ENCODE results near the gene LAMP1.
"Not testable (repeated sequence)": the region's sequence is repeated elsewhere in the genome, so short reads cannot be mapped to it uniquely, and the experiment has no call there.

The LAMP1 gene

GRCh38 chr13:113296823-113297369 lies at the start of gene LAMP1:
TSS of gene LAMP1 (plus strand) at chr13:113297239. CDS start at chr13:113297435, 196 bp downstream.
- in situ Hi-C loops (cut with MboI; ENCODE audit: low pct_unique_long_range_greater_than_20kb, low sequenced_read_pairs, unreplicated experiment): no loop called here
- peak; percentile 99 for DNase-seq (ENCODE audit: low spot score)

GRCh38 chr13:113252516-113253095 lies 44.4 kb upstream of the LAMP1 start:
- TF ChIP-seq CTCF (IDR thresholded peaks at IDR 0.05; ENCODE audit: extremely low read depth, insufficient read depth, missing control alignments): no peak
- no peak for DNase-seq (ENCODE audit: low spot score)
- in situ Hi-C loops (cut with MboI; ENCODE audit: low pct_unique_long_range_greater_than_20kb, low sequenced_read_pairs, unreplicated experiment): no loop called here

More at GRCh38 chr13:113296823-113297369, at the start of gene LAMP1:
- no peak for TF ChIP-seq CTCF (IDR thresholded peaks at IDR 0.05; ENCODE audit: extremely low read depth, insufficient read depth, missing control alignments)

- in situ Hi-C loops (cut with MboI; ENCODE audit: low pct_unique_long_range_greater_than_20kb, low sequenced_read_pairs, unreplicated experiment); DNase-seq (ENCODE audit: low spot score): not testable (repeated sequence)
Observed at GRCh38 chr13:113257908-113258307, 39.1 kb upstream of the LAMP1 start.

- DNase-seq (ENCODE audit: low spot score): no peak
- no peak for TF ChIP-seq CTCF (IDR thresholded peaks at IDR 0.05; ENCODE audit: extremely low read depth, insufficient read depth, missing control alignments)
- in situ Hi-C loops (cut with MboI; ENCODE audit: low pct_unique_long_range_greater_than_20kb, low sequenced_read_pairs, unreplicated experiment): no loop called here
Observed at GRCh38 chr13:113258321-113259054, 38.6 kb upstream of the LAMP1 start.

- in situ Hi-C loops (cut with MboI; ENCODE audit: low pct_unique_long_range_greater_than_20kb, low sequenced_read_pairs, unreplicated experiment): no loop called here
- no peak for DNase-seq (ENCODE audit: low spot score)
- TF ChIP-seq CTCF (IDR thresholded peaks at IDR 0.05; ENCODE audit: extremely low read depth, insufficient read depth, missing control alignments): no peak
Observed at GRCh38 chr13:113260996-113261395, 36.0 kb upstream of the LAMP1 start.

GRCh38 chr13:113263016-113263415 lies 34.0 kb upstream of the LAMP1 start:
- DNase-seq (ENCODE audit: low spot score); in situ Hi-C loops (cut with MboI; ENCODE audit: low pct_unique_long_range_greater_than_20kb, low sequenced_read_pairs, unreplicated experiment): not testable (repeated sequence)

GRCh38 chr13:113267642-113268405 lies 29.2 kb upstream of the LAMP1 start:
- TF ChIP-seq CTCF (IDR thresholded peaks at IDR 0.05; ENCODE audit: extremely low read depth, insufficient read depth, missing control alignments): no peak
- DNase-seq (ENCODE audit: low spot score): no peak
- in situ Hi-C loops (cut with MboI; ENCODE audit: low pct_unique_long_range_greater_than_20kb, low sequenced_read_pairs, unreplicated experiment): no loop called here

Measured in GM13977 (cell line).